ENCODE results near the gene BBS1.

BBS1 gene

GRCh38 chr11:66477263-66478201, 32.9 kb upstream of the BBS1 start:
- no peak for DNase-seq (ENCODE audit: low read depth in 2 of 2)

GRCh38 chr11:66478729-66479393, 31.6 kb upstream of the BBS1 start:
- DNase-seq (ENCODE audit: low read depth in 2 of 2), result no peak

DNA sequence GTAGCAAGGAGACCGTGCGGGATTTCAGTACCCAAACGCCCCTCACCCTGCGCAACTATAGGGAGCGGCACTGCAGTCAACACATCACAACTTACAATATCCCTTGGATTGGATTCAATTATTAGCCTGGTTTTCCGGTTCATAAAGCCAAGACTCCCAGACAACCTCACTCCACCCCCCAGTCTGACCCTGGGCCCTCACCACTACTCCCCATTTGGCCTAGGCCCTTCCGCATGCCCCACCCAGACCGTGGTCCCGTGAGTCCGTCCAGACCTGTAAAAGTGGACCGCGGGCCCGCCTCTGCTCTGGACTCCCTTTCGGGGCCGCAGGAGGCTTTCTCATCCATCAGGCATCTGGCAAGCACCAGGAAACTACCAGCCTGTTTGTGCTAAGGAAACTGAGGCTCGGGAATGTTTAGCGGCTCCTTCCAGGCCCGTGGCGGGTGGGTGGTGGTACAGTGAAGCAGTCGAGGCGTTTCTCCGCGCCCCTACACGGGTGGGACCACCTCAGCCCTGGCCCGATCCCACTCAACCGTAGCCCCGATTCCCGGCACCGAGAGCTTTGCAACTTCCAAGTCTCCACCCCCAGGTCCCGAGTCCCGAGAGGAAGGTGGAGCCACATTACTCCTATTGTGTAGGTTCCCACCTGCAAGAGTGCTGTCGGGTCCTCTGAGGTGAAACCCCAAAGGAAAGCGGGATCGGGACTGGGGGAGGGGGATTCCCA, 30.9 kb upstream of the BBS1 start:
- DNase-seq (ENCODE audit: low read depth in 2 of 2), result no peak

DNA sequence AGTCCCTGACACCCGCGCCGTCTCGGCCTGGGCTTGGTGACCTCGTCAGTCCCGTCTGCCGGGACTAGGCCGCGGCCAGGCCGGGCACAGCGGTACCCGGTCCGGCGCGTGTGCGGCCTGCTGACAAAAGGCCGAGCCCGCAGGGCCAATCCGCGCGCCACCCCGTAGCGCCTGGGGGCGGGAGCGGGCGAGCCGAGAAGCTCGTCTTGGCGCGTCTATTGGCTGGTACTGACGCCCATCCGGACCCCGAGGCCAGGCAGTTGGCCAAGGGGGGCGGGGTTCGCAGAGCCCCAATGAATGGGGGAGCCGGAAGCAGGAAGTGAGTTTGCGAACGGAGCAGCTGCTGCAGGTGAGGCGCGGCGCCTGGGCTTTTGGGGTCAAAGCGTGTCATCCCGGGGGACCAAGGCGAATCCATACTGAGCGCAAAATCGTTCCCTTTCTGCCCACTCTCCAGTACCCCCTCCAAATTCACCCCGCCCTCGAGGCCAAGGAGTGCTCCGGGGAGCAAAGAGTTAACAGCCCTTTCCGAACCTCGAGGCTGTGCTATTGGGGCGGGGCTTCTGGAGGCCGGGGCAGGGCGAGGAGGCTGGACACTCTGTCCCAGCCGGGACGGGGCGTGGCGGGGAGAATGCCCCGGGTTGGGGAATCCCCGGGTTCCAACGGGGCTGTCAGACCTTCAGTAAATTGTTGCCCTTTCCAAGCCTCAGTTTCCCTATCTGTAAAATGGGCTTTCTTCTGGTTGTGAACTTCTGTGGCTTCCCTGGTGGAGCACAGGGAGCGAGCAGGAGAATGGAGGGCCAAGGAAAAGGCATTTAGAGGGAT, 30.1 kb upstream of the BBS1 start, which contains the start of gene DPP3:
TSS of gene DPP3 (plus strand) at position 318 of the 822 bp plus-strand sequence. CDS start 1,767 bp downstream, outside the sequence.
- peak; percentile 84 to 89 for DNase-seq (ENCODE audit: low read depth in 2 of 2)

GRCh38 chr11:66484806-66485380, 25.5 kb upstream of the BBS1 start:
- no peak for DNase-seq (ENCODE audit: low read depth in 2 of 2)

GRCh38 chr11:66488957-66489356, 21.5 kb upstream of the BBS1 start:
- DNase-seq (ENCODE audit: low read depth in 2 of 2), result no peak

- no peak for DNase-seq (ENCODE audit: low read depth in 2 of 2)
Observed at GRCh38 chr11:66489636-66490035, 20.8 kb upstream of the BBS1 start.

- no peak for DNase-seq (ENCODE audit: low read depth in 2 of 2)
Observed at GRCh38 chr11:66491315-66491935, 19.0 kb upstream of the BBS1 start.

DNA sequence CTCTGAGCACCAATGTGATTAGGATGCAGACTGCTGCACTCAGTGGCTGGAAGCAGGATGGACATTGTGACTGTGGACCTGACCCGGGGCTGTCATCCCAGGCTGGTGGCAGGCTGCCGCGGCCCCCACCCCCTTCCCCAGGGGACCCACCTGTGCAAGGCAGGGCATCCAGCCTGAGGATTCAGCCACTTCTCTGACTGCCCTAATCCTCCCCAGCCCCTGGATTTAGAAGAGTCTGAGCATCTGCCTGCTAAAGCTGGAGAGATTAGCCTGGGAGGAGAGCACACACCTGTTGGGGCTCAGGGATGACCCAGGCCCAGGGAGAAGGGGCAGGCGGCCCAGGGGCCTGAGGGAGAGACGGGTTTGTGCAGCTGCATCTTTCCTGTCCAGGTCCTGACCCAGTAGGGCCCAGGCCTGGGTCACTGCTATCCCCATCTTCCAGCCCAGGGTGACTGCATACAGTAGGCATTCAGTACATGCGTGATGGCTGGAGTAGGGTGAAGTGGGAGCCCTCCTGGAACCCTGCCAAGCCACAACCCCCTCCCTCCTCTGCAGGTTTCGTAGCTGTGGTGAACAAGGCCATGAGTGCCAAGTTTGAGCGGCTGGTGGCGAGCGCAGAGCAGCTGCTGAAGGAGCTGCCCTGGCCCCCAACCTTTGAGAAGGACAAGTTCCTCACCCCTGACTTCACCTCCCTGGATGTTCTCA, 18.1 kb upstream of the BBS1 start:
- DNase-seq (ENCODE audit: low read depth in 2 of 2), result no peak

DNA sequence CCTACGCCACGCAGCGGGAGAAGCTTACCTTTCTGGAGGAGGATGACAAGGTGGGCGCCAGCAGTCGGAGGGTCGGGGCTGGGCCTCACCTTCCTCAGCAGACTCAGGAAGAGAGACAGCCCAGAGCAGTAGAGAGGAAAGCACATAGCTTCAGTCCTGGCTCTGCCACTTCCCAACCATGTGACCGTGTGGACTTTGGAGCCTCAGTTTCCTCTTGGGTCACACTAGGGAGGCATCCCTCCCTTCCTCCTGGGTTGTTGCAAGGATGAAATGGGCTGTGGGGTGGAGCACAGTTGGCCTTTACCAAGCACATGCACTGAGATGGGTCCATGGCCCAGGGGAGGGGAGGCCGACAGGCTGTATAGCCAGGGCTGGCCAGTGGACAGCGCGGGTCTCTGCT, 17.3 kb upstream of the BBS1 start:
- no peak for DNase-seq (ENCODE audit: low read depth in 2 of 2)

GRCh38 chr11:66494458-66494857, 16.0 kb upstream of the BBS1 start:
- no peak for DNase-seq (ENCODE audit: low read depth in 2 of 2)

DNA sequence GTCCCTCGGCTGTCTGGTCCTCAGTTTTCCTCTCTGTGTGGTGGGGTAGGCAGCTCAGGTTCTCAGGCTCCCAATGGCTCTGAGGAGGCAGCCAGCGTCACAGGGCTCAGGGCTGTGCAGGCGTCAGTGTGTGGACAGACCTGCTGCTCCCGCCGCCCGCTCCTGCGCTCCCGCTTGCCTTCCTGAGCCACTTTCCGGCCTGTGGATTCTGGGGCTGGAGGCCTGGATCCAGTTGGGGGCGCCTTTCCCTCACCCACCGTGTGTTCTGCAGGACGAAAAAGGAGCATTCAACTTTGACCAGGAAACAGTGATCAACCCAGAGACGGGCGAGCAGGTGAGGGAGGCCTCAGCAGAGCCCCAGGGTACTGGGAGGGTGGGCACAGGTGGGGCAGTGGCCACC, 15.5 kb upstream of the BBS1 start:
- DNase-seq (ENCODE audit: low read depth in 2 of 2), result no peak

- DNase-seq (ENCODE audit: low read depth in 2 of 2), result no peak
Observed at GRCh38 chr11:66495401-66495854, 15.0 kb upstream of the BBS1 start.

DNA sequence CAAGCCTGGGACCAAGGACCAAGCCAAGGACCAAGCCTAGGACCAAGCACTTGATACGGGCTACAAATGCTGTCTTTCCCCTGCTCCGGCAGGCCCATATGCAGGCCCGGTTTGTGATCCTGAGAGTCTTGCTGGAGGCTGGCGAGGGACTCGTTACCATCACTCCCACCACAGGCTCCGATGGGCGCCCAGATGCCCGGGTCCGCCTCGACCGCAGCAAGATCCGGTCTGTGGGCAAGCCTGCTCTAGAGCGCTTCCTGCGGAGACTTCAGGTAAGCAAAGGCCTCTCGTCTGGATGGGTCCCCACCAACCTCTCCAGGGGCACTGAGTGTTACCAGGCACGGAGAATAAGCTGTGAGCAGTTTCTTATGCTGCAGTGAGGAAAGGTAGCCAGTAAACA, 13.2 kb upstream of the BBS1 start:
- DNase-seq (ENCODE audit: low read depth in 2 of 2), result no peak

DNA sequence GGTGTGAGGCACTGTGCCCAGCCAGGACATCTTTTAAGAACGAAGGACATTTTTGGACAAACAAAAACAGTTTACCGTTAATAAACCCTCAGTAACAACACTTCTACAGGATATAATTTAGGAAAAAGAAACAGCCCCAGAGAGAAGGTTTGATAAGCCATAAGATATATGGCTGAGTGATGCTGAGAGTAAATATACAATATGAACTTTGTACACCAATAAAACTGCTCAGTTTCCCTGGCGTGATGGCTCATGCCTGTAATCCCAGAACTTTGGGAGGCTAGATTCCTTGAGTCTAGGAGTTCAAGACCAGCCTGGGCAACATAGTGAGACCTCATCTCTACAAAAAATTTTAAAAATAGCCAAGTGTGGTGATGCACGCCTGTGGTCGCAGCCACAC, 11.9 kb upstream of the BBS1 start:
- DNase-seq (ENCODE audit: low read depth in 2 of 2), result no peak

GRCh38 chr11:66505276-66505816, 5.1 kb upstream of the BBS1 start:
- DNase-seq (ENCODE audit: low read depth in 2 of 2), result no peak

GRCh38 chr11:66509131-66509561, 1.3 kb upstream of the BBS1 start:
- DNase-seq (ENCODE audit: low read depth in 2 of 2), result no peak

- no peak for DNase-seq (ENCODE audit: low read depth in 2 of 2)
Observed at GRCh38 chr11:66510990-66511339, 530 bp downstream of the BBS1 start.

- DNase-seq (ENCODE audit: low read depth in 2 of 2), result no peak
Observed at GRCh38 chr11:66523611-66524010, 13.2 kb downstream of the BBS1 start.
